SK-N-SH (cell line): Measurements from ENCODE around the gene RALY.

ENCODE experiments used
- FOXJ3 ChIP-seq: sonication (generic); formaldehyde crosslinking; IDR thresholded peaks from 2 replicates; pipeline ENCODE4 v1.5.1; 2020; ENCODE audit warnings: mild to moderate bottlenecking, missing genetic modification reagents
- POLR2AphosphoS5 ChIP-seq: IDR thresholded peaks from 2 replicates; pipeline ENCODE4 v1.6.1; 2012; ENCODE audit warnings: low read depth, low read length
- RFX5 ChIP-seq: IDR thresholded peaks from 2 replicates; pipeline ENCODE4 v1.6.1; 2012; ENCODE audit warnings: mild to moderate bottlenecking, improper control_type of control experiment, low read length
- SMC3 ChIP-seq: IDR thresholded peaks from 2 replicates; pipeline ENCODE4 v1.6.1; 2012; ENCODE audit warnings: low read depth, low read length, improper control_type of control experiment
- TF ChIP-seq, protein P1 (sequence below): fragments of 200-600 bp; sonication (generic); IDR thresholded peaks from 2 replicates; pipeline ENCODE4 v1.6.1; 2017; ENCODE audit warnings: antibody characterized with exemption, mild to moderate bottlenecking, moderate library complexity
- TF ChIP-seq, protein P2 (sequence below): IDR thresholded peaks from 2 replicates; pipeline ENCODE4 v1.4.0; 2012; ENCODE audit warnings: low read depth, borderline replicate concordance
- TF ChIP-seq, protein P3 (sequence below): IDR thresholded peaks from 2 replicates; pipeline ENCODE4 v1.6.1; 2012; ENCODE audit warnings: mild to moderate bottlenecking, low read depth, low read length, moderate library complexity
- TF ChIP-seq, protein P4 (sequence below): fragments of 150-350 bp; IDR thresholded peaks from 2 replicates; pipeline ENCODE4 v1.6.1; 2017; ENCODE audit warnings: antibody characterized with exemption, low read length, low read depth, borderline replicate concordance

DNA sequence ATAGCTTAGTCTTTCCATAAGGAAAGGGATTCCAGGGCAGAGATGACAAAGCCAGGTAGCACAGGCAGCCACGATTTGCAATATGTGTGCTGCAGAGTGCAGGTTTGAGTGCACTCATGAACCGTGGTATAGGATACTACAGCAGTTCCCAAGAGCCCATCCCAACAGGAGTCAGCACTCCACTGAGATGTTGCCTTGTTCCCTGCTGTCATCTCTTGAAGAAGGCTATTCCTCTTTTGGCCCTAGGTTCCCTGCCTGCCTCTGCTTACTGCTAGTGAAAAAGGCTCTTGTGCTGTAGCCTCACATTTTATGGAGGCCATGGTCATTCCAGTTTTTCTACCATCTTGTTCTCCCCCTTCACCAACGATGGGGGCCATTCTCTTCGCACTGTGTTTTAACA lies 40.2 kb downstream of the RALY start:
- TF ChIP-seq POLR2AphosphoS5 (no peak), SMC3 (no peak), RFX5 (no peak), FOXJ3 (CRISPR knock-in tag) (no peak)
- TF ChIP-seq, protein P1, sequence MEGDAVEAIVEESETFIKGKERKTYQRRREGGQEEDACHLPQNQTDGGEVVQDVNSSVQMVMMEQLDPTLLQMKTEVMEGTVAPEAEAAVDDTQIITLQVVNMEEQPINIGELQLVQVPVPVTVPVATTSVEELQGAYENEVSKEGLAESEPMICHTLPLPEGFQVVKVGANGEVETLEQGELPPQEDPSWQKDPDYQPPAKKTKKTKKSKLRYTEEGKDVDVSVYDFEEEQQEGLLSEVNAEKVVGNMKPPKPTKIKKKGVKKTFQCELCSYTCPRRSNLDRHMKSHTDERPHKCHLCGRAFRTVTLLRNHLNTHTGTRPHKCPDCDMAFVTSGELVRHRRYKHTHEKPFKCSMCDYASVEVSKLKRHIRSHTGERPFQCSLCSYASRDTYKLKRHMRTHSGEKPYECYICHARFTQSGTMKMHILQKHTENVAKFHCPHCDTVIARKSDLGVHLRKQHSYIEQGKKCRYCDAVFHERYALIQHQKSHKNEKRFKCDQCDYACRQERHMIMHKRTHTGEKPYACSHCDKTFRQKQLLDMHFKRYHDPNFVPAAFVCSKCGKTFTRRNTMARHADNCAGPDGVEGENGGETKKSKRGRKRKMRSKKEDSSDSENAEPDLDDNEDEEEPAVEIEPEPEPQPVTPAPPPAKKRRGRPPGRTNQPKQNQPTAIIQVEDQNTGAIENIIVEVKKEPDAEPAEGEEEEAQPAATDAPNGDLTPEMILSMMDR: no peak
- TF ChIP-seq, protein P2, sequence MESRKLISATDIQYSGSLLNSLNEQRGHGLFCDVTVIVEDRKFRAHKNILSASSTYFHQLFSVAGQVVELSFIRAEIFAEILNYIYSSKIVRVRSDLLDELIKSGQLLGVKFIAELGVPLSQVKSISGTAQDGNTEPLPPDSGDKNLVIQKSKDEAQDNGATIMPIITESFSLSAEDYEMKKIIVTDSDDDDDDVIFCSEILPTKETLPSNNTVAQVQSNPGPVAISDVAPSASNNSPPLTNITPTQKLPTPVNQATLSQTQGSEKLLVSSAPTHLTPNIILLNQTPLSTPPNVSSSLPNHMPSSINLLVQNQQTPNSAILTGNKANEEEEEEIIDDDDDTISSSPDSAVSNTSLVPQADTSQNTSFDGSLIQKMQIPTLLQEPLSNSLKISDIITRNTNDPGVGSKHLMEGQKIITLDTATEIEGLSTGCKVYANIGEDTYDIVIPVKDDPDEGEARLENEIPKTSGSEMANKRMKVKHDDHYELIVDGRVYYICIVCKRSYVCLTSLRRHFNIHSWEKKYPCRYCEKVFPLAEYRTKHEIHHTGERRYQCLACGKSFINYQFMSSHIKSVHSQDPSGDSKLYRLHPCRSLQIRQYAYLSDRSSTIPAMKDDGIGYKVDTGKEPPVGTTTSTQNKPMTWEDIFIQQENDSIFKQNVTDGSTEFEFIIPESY: no peak
- TF ChIP-seq, protein P3, sequence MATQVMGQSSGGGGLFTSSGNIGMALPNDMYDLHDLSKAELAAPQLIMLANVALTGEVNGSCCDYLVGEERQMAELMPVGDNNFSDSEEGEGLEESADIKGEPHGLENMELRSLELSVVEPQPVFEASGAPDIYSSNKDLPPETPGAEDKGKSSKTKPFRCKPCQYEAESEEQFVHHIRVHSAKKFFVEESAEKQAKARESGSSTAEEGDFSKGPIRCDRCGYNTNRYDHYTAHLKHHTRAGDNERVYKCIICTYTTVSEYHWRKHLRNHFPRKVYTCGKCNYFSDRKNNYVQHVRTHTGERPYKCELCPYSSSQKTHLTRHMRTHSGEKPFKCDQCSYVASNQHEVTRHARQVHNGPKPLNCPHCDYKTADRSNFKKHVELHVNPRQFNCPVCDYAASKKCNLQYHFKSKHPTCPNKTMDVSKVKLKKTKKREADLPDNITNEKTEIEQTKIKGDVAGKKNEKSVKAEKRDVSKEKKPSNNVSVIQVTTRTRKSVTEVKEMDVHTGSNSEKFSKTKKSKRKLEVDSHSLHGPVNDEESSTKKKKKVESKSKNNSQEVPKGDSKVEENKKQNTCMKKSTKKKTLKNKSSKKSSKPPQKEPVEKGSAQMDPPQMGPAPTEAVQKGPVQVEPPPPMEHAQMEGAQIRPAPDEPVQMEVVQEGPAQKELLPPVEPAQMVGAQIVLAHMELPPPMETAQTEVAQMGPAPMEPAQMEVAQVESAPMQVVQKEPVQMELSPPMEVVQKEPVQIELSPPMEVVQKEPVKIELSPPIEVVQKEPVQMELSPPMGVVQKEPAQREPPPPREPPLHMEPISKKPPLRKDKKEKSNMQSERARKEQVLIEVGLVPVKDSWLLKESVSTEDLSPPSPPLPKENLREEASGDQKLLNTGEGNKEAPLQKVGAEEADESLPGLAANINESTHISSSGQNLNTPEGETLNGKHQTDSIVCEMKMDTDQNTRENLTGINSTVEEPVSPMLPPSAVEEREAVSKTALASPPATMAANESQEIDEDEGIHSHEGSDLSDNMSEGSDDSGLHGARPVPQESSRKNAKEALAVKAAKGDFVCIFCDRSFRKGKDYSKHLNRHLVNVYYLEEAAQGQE: no peak
- TF ChIP-seq, protein P4, sequence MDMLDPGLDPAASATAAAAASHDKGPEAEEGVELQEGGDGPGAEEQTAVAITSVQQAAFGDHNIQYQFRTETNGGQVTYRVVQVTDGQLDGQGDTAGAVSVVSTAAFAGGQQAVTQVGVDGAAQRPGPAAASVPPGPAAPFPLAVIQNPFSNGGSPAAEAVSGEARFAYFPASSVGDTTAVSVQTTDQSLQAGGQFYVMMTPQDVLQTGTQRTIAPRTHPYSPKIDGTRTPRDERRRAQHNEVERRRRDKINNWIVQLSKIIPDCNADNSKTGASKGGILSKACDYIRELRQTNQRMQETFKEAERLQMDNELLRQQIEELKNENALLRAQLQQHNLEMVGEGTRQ: no peak
